Activated CD4-positive, alpha-beta T cell treated with anti-CD3 and anti-CD28 coated beads for 36 hours (primary cell): ENCODE data around the gene ADM2. TPM values are rescaled to one million over a fixed set of nuclear protein-coding genes. Genes with fewer than 3 reads are reported as not detected.

ENCODE experiments used
- ATAC-seq: fragments of 200-7000 bp; cut with Tn5 transposase; one replicate; pipeline ENCODE4 v1.10.0; 2021; ENCODE audit warnings: mild to moderate bottlenecking, moderate library complexity
- CTCF ChIA-PET: fragments of 350-600 bp; sonication (Branson Sonifier 250); formaldehyde crosslinking; loops from one replicate; lab custom pipeline; 2021; ENCODE audit warnings: antibody characterized with exemption; lab: Charles Lee
- POLR2A ChIA-PET: fragments of 350-600 bp; sonication (Branson Sonifier 250); formaldehyde crosslinking; loops from one replicate; lab custom pipeline; 2021; ENCODE audit warnings: antibody characterized with exemption, inconsistent platforms; lab: Charles Lee
- DNase-seq: peaks from one replicate; pipeline ENCODE4 v3.0.0-alpha.2; 2020
- H3K27ac Mint-ChIP-seq: one replicate; pipeline ENCODE4 v1.8.0; 2021; ENCODE audit warnings: mixed read lengths
- H3K27me3 Mint-ChIP-seq: one replicate; pipeline ENCODE4 v1.8.0; 2021; ENCODE audit warnings: mixed read lengths
- H3K36me3 Mint-ChIP-seq: one replicate; pipeline ENCODE4 v1.8.0; 2021; ENCODE audit warnings: low read depth, mixed read lengths
- H3K4me1 Mint-ChIP-seq: one replicate; pipeline ENCODE4 v1.8.0; 2021; ENCODE audit warnings: mixed read lengths
- H3K4me3 Mint-ChIP-seq: one replicate; pipeline ENCODE4 v1.8.0; 2021; ENCODE audit warnings: mild to moderate bottlenecking, moderate library complexity, mixed read lengths
- H3K9me3 Mint-ChIP-seq: one replicate; pipeline ENCODE4 v1.8.0; 2021; ENCODE audit warnings: low read depth, mixed read lengths
- intact Hi-C, 2 experiments: fragments of 100-400 bp; cut with DNase I in 1 of 2; cut with micrococcal nuclease in 1 of 2; formaldehyde crosslinking; loops; one replicate each; pipeline versions ENCODE4 v1.14.2 to v1.15.1; 2022 to 2024; cut with DNase I, micrococcal nuclease
- total RNA-seq, 2 experiments: library from RNA; stranded (reverse); gene quantifications; one replicate each; pipeline ENCODE4 v1.2.3, GENCODE V29; 2021

ADM2 gene
- total RNA-seq, 2 experiments from 2014 or later = 7.5 to 7.9 TPM

GRCh38 chr22:50488886-50489285 is 7.5 kb downstream of the ADM2 start:
- DNase-seq (no peak), ATAC-seq (no peak)
- POLR2A ChIA-PET = no interaction called here
- CTCF ChIA-PET = no interaction called here
- H3K4me3 Mint-ChIP-seq = no peak overlapping the region
- no peak overlapping the region for H3K27ac Mint-ChIP-seq
- H3K36me3 Mint-ChIP-seq = no peaks in the 10 kb centered on the region
- H3K4me1 Mint-ChIP-seq = peaks cover 7% of the 10 kb centered on the region
- intact Hi-C loops = no loop called here
- H3K27me3 Mint-ChIP-seq = no peaks in the 10 kb centered on the region
- H3K9me3 Mint-ChIP-seq = no peaks in the 10 kb centered on the region

- POLR2A ChIA-PET = no interaction called here
- intact Hi-C loops = no loop called here
- H3K27me3 Mint-ChIP-seq = no peaks in the 10 kb centered on the region
- no peak for ATAC-seq
- no peaks in the 10 kb centered on the region for H3K36me3 Mint-ChIP-seq
- H3K4me3 Mint-ChIP-seq = no peak overlapping the region
- no peak for DNase-seq
- no peaks in the 10 kb centered on the region for H3K9me3 Mint-ChIP-seq
- peaks cover 7% of the 10 kb centered on the region for H3K4me1 Mint-ChIP-seq
- no peak overlapping the region for H3K27ac Mint-ChIP-seq
- CTCF ChIA-PET = interaction anchor here (1.0 kb wide), 1 partner anchor 19 kb away, joined by 3 read pairs; no protein-coding TSS in a partner anchor
These were observed 8.3 kb downstream of the ADM2 start for GRCh38 chr22:50489363-50490243.

GRCh38 chr22:50490531-50491308 is 9.4 kb downstream of the ADM2 start:
- Mint-ChIP-seq H3K27ac (no peak overlapping the region), H3K27me3 (no peaks in the 10 kb centered on the region), H3K4me1 (peaks cover 7% of the 10 kb centered on the region), H3K4me3 (no peak overlapping the region), H3K9me3 (no peaks in the 10 kb centered on the region), H3K36me3 (no peaks in the 10 kb centered on the region)
- intact Hi-C loops = no loop called here
- ChIA-PET CTCF (interaction anchor here (0.6 to 1.0 kb wide), 3 partner anchors 20 to 235 kb away, joined by 3 read pairs; no protein-coding TSS in a partner anchor), POLR2A (no interaction called here)
- peak; percentile 38 for ATAC-seq
- DNase-seq = peak; percentile 42

GRCh38 chr22:50497093-50497492 is 15.8 kb downstream of the ADM2 start:
- no peaks in the 10 kb centered on the region for H3K9me3 Mint-ChIP-seq
- no peak overlapping the region for H3K4me3 Mint-ChIP-seq
- peaks cover 7% of the 10 kb centered on the region for H3K4me1 Mint-ChIP-seq
- ChIA-PET POLR2A (interaction anchor here (0.7 kb wide), 2 partner anchors 28 to 579 kb away, joined by 3 to 4 read pairs; partner anchors contain the start of genes ALG12 and CRELD2), CTCF (interaction anchor here (0.7 to 2.4 kb wide), 12 partner anchors 12 to 255 kb away, joined by 3 to 12 read pairs (median 4); partner anchors contain the start of gene SCO2)
- intact Hi-C loops = loop anchor here in 1 of 2 experiments (5.0 kb wide), 1 partner anchor 45 kb away; no protein-coding TSS in a partner anchor
- no peaks in the 10 kb centered on the region for H3K27me3 Mint-ChIP-seq
- H3K36me3 Mint-ChIP-seq = peaks cover 1% of the 10 kb centered on the region
- H3K27ac Mint-ChIP-seq = no peak overlapping the region
- ATAC-seq (no peak), DNase-seq (no peak)

- peaks cover 7% of the 10 kb centered on the region for H3K4me1 Mint-ChIP-seq
- ChIA-PET POLR2A (interaction anchor here (1.9 kb wide), 1 partner anchor 9 kb away, joined by 10 read pairs; the partner anchor contains the start of gene LMF2), CTCF (interaction anchor here (0.6 to 2.4 kb wide), 18 partner anchors 9 to 256 kb away, joined by 3 to 12 read pairs (median 4); partner anchors contain the start of genes HDAC10, LMF2, NCAPH2 and SCO2)
- DNase-seq (peak; percentile 78), ATAC-seq (peak; percentile 96)
- H3K9me3 Mint-ChIP-seq = no peaks in the 10 kb centered on the region
- H3K36me3 Mint-ChIP-seq = peaks cover 2% of the 10 kb centered on the region
- intact Hi-C loops = loop anchor here in 1 of 2 experiments (1.0 to 5.0 kb wide), 3 partner anchors 46 to 122 kb away; no protein-coding TSS in a partner anchor
- H3K4me3 Mint-ChIP-seq = no peak overlapping the region
- no peaks in the 10 kb centered on the region for H3K27me3 Mint-ChIP-seq
- no peak overlapping the region for H3K27ac Mint-ChIP-seq
These were observed 17.1 kb downstream of the ADM2 start for GRCh38 chr22:50498322-50498890.

- Mint-ChIP-seq H3K27ac (no peak overlapping the region), H3K9me3 (no peaks in the 10 kb centered on the region), H3K36me3 (peaks cover 4% of the 10 kb centered on the region), H3K4me1 (peaks cover 7% of the 10 kb centered on the region), H3K4me3 (no peak overlapping the region), H3K27me3 (no peaks in the 10 kb centered on the region)
- DNase-seq (no peak), ATAC-seq (no peak)
- ChIA-PET POLR2A (no interaction called here), CTCF (no interaction called here)
- intact Hi-C loops = loop anchor here (2.0 to 10.0 kb wide), 3 partner anchors 46 to 256 kb away; partner anchors contain the start of gene TUBGCP6 (in 1 of the 2)
These were observed 19.1 kb downstream of the ADM2 start for GRCh38 chr22:50500452-50500851.

- POLR2A ChIA-PET = interaction anchor here (0.8 kb wide), 1 partner anchor 135 kb away, joined by 4 read pairs; no protein-coding TSS in a partner anchor
- CTCF ChIA-PET = interaction anchor here (1.3 to 1.4 kb wide), 2 partner anchors 14 to 22 kb away, joined by 4 read pairs; no protein-coding TSS in a partner anchor
- intact Hi-C loops = loop anchor here in 1 of 2 experiments (10.0 kb wide), 2 partner anchors 47 to 257 kb away; partner anchors contain the start of gene TUBGCP6
These were observed 20.8 kb downstream of the ADM2 start for GRCh38 chr22:50502096-50502495.

GRCh38 chr22:50502628-50503474 is 21.5 kb downstream of the ADM2 start:
- ATAC-seq (no peak), DNase-seq (no peak)
- peaks cover 7% of the 10 kb centered on the region for H3K4me1 Mint-ChIP-seq
- no peak overlapping the region for H3K27ac Mint-ChIP-seq
- H3K27me3 Mint-ChIP-seq = no peaks in the 10 kb centered on the region
- intact Hi-C loops = loop anchor here in 1 of 2 experiments (10.0 kb wide), 2 partner anchors 48 to 258 kb away; partner anchors contain the start of gene TUBGCP6
- ChIA-PET CTCF (interaction anchor here (0.7 to 1.4 kb wide), 2 partner anchors 23 to 331 kb away, joined by 3 to 4 read pairs; no protein-coding TSS in a partner anchor), POLR2A (interaction anchor here (0.8 kb wide), 1 partner anchor 134 kb away, joined by 4 read pairs; no protein-coding TSS in a partner anchor)
- no peak overlapping the region for H3K4me3 Mint-ChIP-seq
- H3K36me3 Mint-ChIP-seq = peaks cover 6% of the 10 kb centered on the region
- H3K9me3 Mint-ChIP-seq = no peaks in the 10 kb centered on the region

More at GRCh38 chr22:50502096-50502495, 20.8 kb downstream of the ADM2 start:
- DNase-seq (no peak), ATAC-seq (no peak)
- peaks cover 4% of the 10 kb centered on the region for H3K36me3 Mint-ChIP-seq
- no peak overlapping the region for H3K27ac Mint-ChIP-seq
- H3K27me3 Mint-ChIP-seq = no peaks in the 10 kb centered on the region
- peaks cover 7% of the 10 kb centered on the region for H3K4me1 Mint-ChIP-seq
- no peak overlapping the region for H3K4me3 Mint-ChIP-seq
- no peaks in the 10 kb centered on the region for H3K9me3 Mint-ChIP-seq

GRCh38 chr22:50503475-50504145 is 22.3 kb downstream of the ADM2 start:
- Mint-ChIP-seq H3K4me1 (peaks cover 2% of the 10 kb centered on the region), H3K27ac (no peak overlapping the region), H3K4me3 (no peak overlapping the region), H3K27me3 (no peaks in the 10 kb centered on the region), H3K36me3 (peaks cover 8% of the 10 kb centered on the region), H3K9me3 (no peaks in the 10 kb centered on the region)
- no peak for ATAC-seq
- ChIA-PET CTCF (interaction anchor here (0.7 kb wide), 1 partner anchor 332 kb away, joined by 3 read pairs; no protein-coding TSS in a partner anchor), POLR2A (no interaction called here)
- intact Hi-C loops = loop anchor here in 1 of 2 experiments (10.0 kb wide), 2 partner anchors 49 to 259 kb away; partner anchors contain the start of gene TUBGCP6
- DNase-seq = peak; percentile 55
